ENCODE measurements around the gene PLCL2.

Gene PLCL2

DNA sequence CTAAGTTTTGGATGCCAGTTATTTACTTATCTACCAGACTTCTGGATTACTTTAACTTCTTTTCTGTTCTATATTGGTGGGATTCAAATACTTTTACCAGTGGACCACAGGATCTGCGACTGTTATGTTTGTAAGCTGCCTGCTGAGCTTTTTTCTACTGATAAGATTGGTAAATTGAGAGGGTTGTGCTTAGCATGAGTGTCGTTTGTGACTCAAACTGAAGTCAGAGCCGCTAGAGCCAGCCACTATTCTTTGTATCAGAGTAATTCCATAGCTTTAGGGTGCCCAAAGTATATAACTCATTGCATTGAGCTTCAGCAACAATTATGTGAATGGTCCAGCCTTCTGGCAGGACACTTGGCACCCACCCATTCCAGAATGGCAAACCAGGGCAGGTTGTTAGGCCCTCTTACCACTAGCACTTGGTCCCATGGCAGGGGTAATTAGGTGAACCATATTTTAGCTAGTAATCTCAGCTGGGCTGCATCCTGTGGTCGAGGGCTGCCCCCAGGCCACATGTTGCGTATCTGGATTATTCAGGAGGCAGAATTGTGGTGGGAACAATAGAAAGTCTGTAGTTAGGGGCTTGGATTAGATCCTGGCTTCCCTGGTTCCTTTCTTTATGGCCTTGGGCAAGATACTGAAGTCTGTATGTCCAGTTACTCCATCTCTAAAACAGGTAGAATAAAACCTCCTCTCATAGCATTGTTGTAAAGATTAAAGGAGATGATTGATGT, 6.0 kb downstream of the PLCL2 start:
- DNase-seq (ENCODE audit: extremely low read depth, insufficient read length), result no peak

DNA sequence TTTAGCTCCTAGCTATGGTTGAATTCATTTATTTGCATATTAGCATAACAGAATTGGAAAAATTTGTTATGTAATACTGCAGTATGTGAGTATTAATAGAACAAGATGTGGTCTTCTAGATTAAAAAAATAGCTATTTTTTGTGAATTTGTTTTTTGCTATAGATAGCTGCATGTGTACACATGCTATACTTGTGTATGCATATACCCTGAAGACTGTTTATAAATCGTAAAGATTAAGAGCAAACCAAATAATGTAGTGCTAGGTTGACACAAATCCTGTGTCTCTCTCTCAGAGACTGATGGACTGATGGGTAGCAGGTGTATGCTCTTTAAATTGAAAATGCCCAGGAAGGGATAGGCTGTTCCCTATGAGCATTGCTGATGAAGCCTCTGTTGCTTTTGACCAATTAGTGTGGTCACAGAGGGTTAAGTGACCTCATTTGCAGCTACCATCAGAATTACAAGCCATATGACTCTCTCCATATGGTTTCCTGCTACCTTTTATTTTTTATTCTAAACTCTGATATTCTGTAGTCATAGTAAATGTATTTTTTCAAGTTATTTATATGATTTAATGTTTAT, 9.0 kb downstream of the PLCL2 start:
- no peaks in the 10 kb centered on the region for H3K36me3 ChIP-seq (ENCODE audit: control insufficient read depth, insufficient read depth, low read length)
- no peak for DNase-seq (ENCODE audit: extremely low read depth, insufficient read length)
- TF ChIP-seq, protein P1, sequence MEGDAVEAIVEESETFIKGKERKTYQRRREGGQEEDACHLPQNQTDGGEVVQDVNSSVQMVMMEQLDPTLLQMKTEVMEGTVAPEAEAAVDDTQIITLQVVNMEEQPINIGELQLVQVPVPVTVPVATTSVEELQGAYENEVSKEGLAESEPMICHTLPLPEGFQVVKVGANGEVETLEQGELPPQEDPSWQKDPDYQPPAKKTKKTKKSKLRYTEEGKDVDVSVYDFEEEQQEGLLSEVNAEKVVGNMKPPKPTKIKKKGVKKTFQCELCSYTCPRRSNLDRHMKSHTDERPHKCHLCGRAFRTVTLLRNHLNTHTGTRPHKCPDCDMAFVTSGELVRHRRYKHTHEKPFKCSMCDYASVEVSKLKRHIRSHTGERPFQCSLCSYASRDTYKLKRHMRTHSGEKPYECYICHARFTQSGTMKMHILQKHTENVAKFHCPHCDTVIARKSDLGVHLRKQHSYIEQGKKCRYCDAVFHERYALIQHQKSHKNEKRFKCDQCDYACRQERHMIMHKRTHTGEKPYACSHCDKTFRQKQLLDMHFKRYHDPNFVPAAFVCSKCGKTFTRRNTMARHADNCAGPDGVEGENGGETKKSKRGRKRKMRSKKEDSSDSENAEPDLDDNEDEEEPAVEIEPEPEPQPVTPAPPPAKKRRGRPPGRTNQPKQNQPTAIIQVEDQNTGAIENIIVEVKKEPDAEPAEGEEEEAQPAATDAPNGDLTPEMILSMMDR (IDR thresholded peaks at IDR 0.05; ENCODE audit: insufficient read depth, low read length, poor library complexity, severe bottlenecking), result no peak
- H3K4me3 ChIP-seq (replicated peaks; ENCODE audit: low read depth, low read length), result no peak overlapping the region
- H3K27me3 ChIP-seq (replicated peaks; ENCODE audit: control insufficient read depth, insufficient read depth, low read length), result no peaks in the 10 kb centered on the region

More for the DNA sequence above, 6.0 kb downstream of the PLCL2 start:
- Histone ChIP-seq H3K36me3 (ENCODE audit: control insufficient read depth, insufficient read depth, low read length) (no peaks in the 10 kb centered on the region), H3K27me3 (replicated peaks; ENCODE audit: control insufficient read depth, insufficient read depth, low read length) (no peaks in the 10 kb centered on the region), H3K4me3 (replicated peaks; ENCODE audit: low read depth, low read length) (no peak overlapping the region)
- TF ChIP-seq, protein P1 (IDR thresholded peaks at IDR 0.05; ENCODE audit: insufficient read depth, low read length, poor library complexity, severe bottlenecking), result no peak

DNA sequence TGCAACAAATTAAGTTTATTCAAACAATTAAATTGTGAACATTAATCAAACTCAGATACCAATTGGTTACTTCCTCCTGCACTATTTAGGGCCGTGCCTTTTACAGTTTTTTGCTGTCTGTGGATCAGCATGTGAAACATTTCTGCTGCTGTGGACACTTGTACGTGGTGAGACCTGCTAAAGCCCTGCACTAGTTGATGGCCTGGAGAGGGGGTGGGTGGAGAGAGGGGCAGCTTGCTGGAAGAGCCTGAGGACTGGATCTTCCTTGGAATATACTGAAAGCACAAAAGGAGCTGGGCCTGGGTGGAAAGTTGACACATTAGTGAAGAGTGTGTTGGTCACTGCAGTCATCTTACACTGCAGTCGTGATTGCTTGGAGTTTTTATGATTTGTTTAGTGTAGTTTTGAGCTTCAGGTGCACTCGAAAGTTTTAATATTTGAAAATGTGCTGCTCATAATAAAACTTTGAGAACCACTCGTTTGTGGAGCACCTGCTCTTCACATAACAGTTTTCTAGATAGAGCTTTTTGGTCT, 11.4 kb downstream of the PLCL2 start:
- TF ChIP-seq, protein P1 (IDR thresholded peaks at IDR 0.05; ENCODE audit: insufficient read depth, low read length, poor library complexity, severe bottlenecking), result no peak
- H3K4me3 ChIP-seq (replicated peaks; ENCODE audit: low read depth, low read length), result 0 out of 2 replicates have a peak overlapping the region, but pooled peaks have one; percentile 4
- no peak for DNase-seq (ENCODE audit: extremely low read depth, insufficient read length)
- H3K36me3 ChIP-seq (ENCODE audit: control insufficient read depth, insufficient read depth, low read length), result no peaks in the 10 kb centered on the region
- no peaks in the 10 kb centered on the region for H3K27me3 ChIP-seq (replicated peaks; ENCODE audit: control insufficient read depth, insufficient read depth, low read length)

DNA sequence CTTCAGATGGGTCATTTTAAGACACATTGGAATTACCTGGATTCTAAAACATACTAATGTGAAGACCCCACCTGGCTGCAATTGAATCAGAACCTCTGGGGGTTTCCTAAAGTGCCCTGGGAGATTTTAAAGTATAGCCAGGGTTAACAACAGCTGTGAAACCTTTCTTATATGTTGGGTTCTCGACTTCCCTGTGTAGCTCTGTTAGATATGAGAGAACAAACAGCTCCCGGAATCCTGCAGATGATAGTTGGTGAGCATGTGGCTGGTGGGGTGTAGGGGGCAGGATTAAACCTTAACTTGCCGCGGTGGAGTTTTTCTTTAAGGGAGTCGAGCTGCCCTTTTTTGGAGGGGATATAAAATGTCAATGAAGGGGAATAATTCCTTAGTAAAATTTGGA, 12.1 kb downstream of the PLCL2 start:
- TF ChIP-seq, protein P1 (IDR thresholded peaks at IDR 0.05; ENCODE audit: insufficient read depth, low read length, poor library complexity, severe bottlenecking), result no peak
- no peaks in the 10 kb centered on the region for H3K27me3 ChIP-seq (replicated peaks; ENCODE audit: control insufficient read depth, insufficient read depth, low read length)
- no peak overlapping the region for H3K4me3 ChIP-seq (replicated peaks; ENCODE audit: low read depth, low read length)
- no peak for DNase-seq (ENCODE audit: extremely low read depth, insufficient read length)
- no peaks in the 10 kb centered on the region; the same call in 1 of the 2 replicates for H3K36me3 ChIP-seq (ENCODE audit: control insufficient read depth, insufficient read depth, low read length)

DNA sequence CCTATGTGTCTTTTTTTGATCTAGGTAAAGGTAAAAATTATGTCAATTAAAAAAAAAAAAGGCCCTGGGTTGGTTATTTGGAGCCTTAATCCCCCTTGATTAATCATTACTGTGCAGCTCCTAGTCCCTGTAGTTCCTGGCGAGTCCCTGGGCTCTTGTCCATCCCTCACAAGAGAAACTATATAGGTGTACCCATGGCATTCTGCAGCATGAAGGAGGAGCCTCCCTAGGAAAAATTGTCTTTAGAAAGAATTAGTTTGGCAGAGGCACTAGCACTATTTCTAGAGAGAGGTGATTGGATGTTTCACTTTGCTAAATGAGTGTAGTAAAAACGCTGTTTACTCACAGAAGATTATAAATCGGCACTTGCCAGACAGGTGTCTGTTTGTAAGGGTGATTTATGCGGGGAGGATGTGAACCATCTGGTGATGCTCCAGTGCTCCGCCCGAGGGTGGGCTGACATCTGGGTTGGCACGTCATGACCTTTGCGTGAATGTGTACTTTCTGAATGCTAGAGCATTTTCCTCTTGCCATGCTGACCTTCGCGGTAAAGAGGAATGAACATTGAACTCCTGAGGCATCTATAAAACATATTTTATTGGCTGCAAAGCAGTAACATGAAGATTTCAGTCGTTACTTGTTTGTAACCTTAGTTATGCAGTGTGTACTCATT, 12.6 kb downstream of the PLCL2 start:
- Histone ChIP-seq H3K36me3 (ENCODE audit: control insufficient read depth, insufficient read depth, low read length) (no peaks in the 10 kb centered on the region; the same call in 1 of the 2 replicates), H3K27me3 (replicated peaks; ENCODE audit: control insufficient read depth, insufficient read depth, low read length) (no peaks in the 10 kb centered on the region), H3K4me3 (replicated peaks; ENCODE audit: low read depth, low read length) (peak overlapping the region; percentile 23)
- DNase-seq (ENCODE audit: extremely low read depth, insufficient read length), result peak; percentile 69
- TF ChIP-seq, protein P1 (IDR thresholded peaks at IDR 0.05; ENCODE audit: insufficient read depth, low read length, poor library complexity, severe bottlenecking), result no peak

Data from GM06990 (cell line).